Urinary bladder (tissue), 4 donors: ENCODE results near the gene THAP12. TPM values are rescaled to one million over a fixed set of nuclear protein-coding genes. Genes with fewer than 3 reads are reported as not detected.
"Not testable (repeated sequence)": the region's sequence is repeated elsewhere in the genome, so short reads cannot be mapped to it uniquely, and the experiment has no call there.

Experiments used
- DNase-seq: peaks from one replicate; pipeline ENCODE4 v3.0.0-alpha.2; 2015; ENCODE audit errors: extremely low spot score
- H3K27ac ChIP-seq: one replicate; pipeline ENCODE4 v1.5.1; 2013; ENCODE audit warnings: low read depth, mild to moderate bottlenecking, moderate library complexity
- H3K36me3 ChIP-seq: one replicate; pipeline ENCODE4 v1.6.1; 2013; ENCODE audit warnings: mild to moderate bottlenecking, moderate library complexity; ENCODE audit not compliant: insufficient read depth
- H3K4me1 ChIP-seq: one replicate; pipeline ENCODE4 v1.6.1; 2013; ENCODE audit warnings: mild to moderate bottlenecking, moderate library complexity; ENCODE audit not compliant: insufficient read depth
- H3K4me3 ChIP-seq: one replicate; pipeline ENCODE4 v1.5.1; 2013; ENCODE audit warnings: low read depth, low read length
- whole genome bisulfite sequencing: extraction: QIAGEN DNeasy Blood & Tissue Kit; methylation state at CpG from one replicate; pipeline ENCODE4 v1.1.7; 2013; 5-methylcytosine and 5-hydroxymethylcytosine counted together
- polyA plus RNA-seq: library from polyadenylated mRNA; stranded (reverse); fragments of 200-250 nt; gene quantifications from one replicate; pipeline ENCODE4 v1.2.3, GENCODE V29; 2013
- total RNA-seq: library from RNA; depleted of rRNA; stranded (reverse); fragments of >200 nt; gene quantifications from one replicate; pipeline ENCODE4 v1.2.3, GENCODE V29; 2014
- donor health status: healthy with polysubstance abuse.
- donor health status: healthy.

The THAP12 gene
- total and polyA plus RNA-seq, 2 donors = 25.0 to 85.4 TPM

DNA sequence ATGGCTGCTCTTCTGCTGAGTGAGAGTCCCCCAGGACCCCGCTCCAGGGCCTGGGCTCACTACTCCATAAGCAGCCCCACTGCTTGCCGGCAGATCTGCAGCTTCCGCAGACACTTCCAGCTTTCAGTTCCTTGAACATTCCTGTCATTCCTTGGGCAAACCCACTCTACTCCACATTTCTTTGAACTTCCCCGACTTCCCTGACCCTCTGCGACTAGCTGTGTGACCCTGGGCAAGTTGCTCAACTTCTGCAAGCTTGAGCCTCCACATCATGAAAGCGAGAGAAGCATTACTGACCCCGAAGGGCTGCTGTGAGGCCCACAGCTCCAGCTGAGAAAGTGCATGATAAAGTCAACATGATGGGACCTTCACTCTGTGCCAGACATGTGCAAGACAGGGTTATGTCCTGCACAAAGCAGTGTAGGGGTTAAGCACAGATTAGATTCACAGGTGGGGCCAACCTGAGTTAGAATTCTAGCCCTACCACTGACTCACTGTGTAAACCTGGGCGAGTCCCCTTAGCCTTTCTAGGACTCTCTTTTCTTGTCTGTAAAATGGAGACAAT lies 51.8 kb downstream of the THAP12 start:
- WGBS = 66% methylated on average over 8 of the region's 8 CpGs
- no peaks in the 10 kb centered on the region for H3K36me3 ChIP-seq
- no peak for DNase-seq
- H3K4me3 ChIP-seq = no peak overlapping the region
- H3K4me1 ChIP-seq = no peaks in the 10 kb centered on the region
- no peak overlapping the region for H3K27ac ChIP-seq

DNA sequence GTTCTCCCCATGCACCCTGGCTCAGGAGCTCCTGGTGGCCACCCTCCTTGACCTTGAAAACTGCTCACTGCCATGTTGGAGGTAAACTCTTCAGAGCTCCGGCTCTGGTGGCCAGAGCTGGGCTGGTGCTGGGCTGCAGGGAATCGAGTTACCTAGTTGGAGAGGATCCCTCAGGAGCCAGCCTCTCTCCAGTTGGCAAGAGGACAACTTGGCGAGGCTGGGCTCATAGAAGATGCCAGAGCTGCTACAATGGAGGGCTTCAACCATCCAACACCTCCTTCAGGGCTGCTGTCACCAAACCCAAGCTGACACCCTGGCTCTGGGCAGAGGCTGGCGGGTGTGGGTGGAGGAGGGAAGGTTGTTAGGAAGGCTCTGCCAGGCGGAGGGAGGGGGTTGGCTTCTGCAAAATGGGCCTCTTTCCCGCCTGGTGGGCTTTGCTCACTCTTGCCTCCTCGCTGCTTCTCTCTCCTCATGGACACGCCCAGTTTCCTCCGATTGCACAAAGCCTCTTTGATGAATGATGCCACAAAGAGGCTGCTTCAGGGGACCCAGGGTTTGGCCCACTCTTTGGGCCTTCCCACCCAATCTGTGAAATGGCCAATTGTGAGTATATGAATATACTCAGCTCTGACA lies 53.1 kb downstream of the THAP12 start:
- 94% methylated on average over 9 of the region's 9 CpGs for WGBS
- DNase-seq = no peak
- Histone ChIP-seq H3K4me1 (no peaks in the 10 kb centered on the region), H3K36me3 (no peaks in the 10 kb centered on the region), H3K27ac (no peak overlapping the region), H3K4me3 (no peak overlapping the region)

DNA sequence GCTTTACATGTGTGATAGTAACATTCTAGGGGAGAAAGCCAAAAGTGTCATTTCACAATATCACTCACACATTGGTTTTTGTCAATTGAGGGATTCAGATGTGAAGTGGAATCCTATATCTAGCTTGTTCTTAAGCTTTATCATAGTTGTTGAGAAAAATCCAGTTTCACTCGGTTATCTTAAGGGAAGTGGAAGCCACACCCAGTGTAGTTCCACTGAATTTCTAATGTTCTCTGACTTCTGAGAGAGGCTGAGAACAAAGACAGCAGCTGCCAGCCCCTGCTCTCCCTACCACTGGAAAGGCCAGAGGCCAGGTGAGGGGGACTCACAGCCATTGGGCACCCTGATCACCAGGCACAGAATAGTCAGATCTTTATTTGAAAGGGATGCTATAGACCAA lies 53.7 kb downstream of the THAP12 start:
- Histone ChIP-seq H3K27ac (no peak overlapping the region), H3K36me3 (no peaks in the 10 kb centered on the region), H3K4me3 (no peak overlapping the region), H3K4me1 (no peaks in the 10 kb centered on the region)
- 57% methylated on average over 1 of the region's 1 CpG for WGBS
- DNase-seq = no peak

DNA sequence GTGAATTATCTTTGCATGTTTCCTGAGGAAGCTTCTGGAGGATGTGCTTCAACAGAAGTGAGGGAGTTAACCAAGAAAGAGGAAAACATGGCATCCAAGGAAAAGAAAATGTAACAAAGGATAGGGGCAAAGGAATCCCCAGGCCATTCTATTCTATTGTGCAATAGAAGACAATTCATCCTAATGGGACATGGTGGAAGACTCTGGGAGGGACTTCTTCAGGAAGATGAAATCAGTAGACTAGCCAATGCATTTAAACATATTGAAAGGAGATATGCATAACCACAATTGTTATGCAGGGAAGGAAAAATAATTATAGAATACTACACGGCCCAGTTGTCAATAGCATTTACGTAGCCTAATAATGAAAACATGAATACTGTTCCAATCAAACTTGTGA lies 55.7 kb downstream of the THAP12 start:
- H3K36me3 ChIP-seq = no peaks in the 10 kb centered on the region
- no peak for DNase-seq
- no peaks in the 10 kb centered on the region for H3K4me1 ChIP-seq
- no peak overlapping the region for H3K27ac ChIP-seq
- 95% methylated on average over 2 of the region's 2 CpGs for WGBS
- no peak overlapping the region for H3K4me3 ChIP-seq

DNA sequence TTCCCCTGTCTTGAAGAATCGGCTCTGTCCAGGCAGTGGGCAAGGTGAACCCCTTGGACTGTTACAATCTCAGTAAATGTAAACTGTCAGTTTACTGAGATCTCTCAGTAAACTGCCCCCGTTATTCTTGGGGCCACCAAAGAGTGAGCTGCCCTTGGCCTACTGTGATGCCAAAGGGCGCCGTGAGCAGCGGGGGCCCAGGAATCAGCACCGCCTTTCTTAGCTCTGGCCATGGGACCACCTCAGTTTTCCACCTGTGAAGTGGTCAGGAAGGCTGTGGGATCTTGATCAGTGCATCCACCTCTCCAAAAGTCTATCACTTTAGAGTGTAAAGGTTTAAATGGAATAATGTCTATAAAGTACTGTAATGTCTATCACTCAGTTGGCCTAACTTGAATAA lies 57.1 kb downstream of the THAP12 start:
- no peak for DNase-seq
- Histone ChIP-seq H3K36me3 (no peaks in the 10 kb centered on the region), H3K4me3 (no peak overlapping the region), H3K4me1 (no peaks in the 10 kb centered on the region), H3K27ac (no peak overlapping the region)
- WGBS = 94% methylated on average over 6 of the region's 6 CpGs

DNA sequence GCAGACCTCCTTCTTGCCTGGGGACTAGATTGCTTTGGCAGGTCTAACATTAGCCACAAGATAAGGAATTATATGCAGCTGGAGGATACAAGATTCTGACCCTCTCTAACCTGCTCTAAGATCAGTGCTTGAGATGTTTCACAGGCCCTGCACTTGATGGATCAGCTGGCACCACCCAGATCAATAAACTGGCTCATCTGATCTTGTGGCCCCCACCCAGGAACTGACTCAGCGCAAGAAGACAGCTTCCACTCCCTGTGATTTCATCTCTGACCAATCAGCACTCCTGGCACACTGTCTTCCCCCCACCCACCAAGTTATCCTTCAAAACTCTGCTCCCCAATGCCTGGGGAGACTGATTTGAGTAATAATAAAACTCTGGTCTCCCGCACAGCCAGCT lies 57.6 kb downstream of the THAP12 start:
- H3K36me3 ChIP-seq, H3K4me3 ChIP-seq, H3K4me1 ChIP-seq, H3K27ac ChIP-seq, DNase-seq: not testable (repeated sequence)
- WGBS = 91% methylated on average over 2 of the region's 2 CpGs

DNA sequence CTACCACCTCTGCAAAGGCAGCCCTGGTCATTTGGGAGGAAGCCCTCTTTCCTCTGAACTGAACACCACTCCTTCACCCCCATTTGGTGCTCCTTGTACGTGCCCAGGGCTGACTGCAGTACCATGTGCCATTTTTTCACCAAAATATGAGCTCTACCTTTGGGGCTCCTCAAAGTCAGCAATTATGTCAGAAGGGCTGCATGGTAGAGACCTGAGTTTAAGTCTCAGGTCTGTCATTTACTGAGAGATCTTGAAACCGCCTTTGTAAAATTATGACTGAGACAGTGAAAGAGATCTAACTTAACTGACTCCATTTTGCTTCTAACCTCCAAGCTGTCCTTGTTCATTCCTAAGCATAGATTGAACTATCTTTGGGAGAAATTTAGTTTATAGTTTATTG lies 58.0 kb downstream of the THAP12 start:
- Histone ChIP-seq H3K36me3 (no peaks in the 10 kb centered on the region), H3K4me3 (no peak overlapping the region), H3K27ac (no peak overlapping the region), H3K4me1 (no peaks in the 10 kb centered on the region)
- WGBS = 93% methylated on average over 2 of the region's 2 CpGs
- no peak for DNase-seq

DNA sequence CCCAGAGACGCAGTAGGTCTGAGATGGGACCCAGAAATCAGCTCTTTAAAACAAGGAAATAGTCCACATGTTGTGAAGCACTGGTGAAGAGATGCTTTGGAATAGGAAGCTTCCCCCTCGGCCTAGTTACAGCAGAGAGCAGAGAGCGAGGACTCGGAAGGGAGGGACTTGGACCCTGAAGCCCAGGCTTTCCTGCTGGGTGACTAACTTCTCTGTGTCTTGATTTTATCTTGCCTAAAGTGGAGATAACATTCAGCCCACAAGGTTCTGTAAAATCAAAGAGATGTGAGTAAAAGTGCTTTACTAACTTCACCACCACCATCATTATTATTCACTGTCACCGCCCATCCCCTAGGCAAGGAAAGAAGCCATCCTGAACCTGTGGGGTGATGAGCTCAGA lies 58.4 kb downstream of the THAP12 start:
- 67% methylated on average over 5 of the region's 5 CpGs for WGBS
- Histone ChIP-seq H3K4me3 (no peak overlapping the region), H3K27ac (no peak overlapping the region), H3K36me3 (no peaks in the 10 kb centered on the region), H3K4me1 (no peaks in the 10 kb centered on the region)
- no peak for DNase-seq

DNA sequence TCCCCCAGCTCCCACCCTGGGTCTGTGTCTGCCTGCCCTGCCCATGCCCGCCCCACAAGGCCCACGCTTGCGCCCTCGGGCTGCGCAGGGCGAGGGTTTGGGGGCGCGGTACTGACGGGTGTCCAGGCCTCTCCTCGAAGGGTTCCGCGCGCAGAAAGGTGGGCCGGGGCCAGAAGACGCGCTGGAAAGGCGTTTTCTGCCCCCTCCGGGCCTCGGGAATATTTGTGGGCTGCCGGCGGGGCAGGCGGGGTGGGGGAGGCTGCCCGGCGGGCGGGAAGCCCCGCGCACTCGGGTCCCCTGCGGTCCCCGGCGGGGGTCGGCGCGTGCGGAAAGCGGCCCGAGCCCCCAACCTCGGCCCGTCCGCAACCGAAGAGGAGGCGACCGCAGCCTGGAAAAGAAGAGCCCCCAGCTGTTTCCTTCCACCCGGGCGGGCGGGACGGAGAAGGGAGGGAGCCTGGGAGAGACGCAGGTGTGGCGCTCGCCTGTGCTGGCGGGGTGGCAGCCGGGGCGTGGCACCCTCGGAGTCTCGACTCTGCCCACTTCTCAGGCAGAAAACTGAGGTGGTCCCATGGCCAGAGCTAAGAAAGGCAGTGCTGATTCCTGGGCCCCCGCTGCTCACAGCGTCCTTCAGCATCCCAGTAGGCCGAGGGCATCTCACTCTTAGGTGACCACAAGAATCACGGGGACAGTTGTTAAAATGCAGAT lies 59.0 kb downstream of the THAP12 start:
- H3K4me1 ChIP-seq = no peaks in the 10 kb centered on the region
- 12% methylated on average over 59 of the region's 59 CpGs for WGBS
- DNase-seq = no peak
- H3K27ac ChIP-seq = no peak overlapping the region
- no peak overlapping the region for H3K4me3 ChIP-seq
- H3K36me3 ChIP-seq = no peaks in the 10 kb centered on the region

DNA sequence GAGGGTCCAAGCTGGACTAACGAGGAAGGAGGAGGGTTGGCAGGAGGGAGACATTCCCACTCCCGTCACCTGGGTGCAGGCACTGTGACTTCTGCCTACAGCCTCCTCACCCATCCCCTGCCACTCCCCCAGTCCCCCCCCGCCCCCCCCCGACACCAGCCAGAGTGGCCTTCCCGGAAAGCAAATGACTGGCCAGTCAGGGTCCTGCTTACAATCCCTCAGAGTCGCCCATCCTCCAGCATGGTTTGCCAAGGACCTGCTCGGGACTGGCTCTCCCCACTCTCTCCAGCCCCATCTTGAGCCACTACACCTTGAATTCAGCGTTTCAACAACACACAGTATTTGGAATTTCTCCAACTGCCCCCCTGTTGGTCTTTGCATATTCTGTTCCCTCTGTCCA lies 59.6 kb downstream of the THAP12 start:
- no peak for DNase-seq
- Histone ChIP-seq H3K4me1 (no peaks in the 10 kb centered on the region), H3K27ac (no peak overlapping the region), H3K4me3 (no peak overlapping the region), H3K36me3 (no peaks in the 10 kb centered on the region)
- WGBS = 53% methylated on average over 8 of the region's 8 CpGs

DNA sequence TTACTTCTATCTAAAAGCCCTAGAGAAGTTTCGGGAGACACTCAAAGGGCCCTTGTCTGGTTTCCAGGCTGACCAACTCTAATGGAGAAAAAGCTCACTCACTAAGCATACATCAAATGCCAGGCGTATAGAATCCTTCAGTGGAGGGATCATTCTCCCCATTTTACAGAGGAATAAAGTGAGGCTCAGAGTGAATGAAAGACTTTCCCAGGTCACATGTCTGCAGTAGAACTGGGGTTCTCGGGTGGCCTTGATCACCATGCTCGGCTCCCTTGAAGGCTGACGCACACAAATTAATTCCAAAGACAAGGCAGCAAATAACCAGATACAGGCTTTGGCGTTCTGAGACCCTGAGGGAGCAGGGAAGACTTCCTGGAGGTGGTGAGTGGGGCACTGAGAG lies 60.0 kb downstream of the THAP12 start:
- Histone ChIP-seq H3K27ac (no peak overlapping the region), H3K4me3 (no peak overlapping the region), H3K4me1 (no peaks in the 10 kb centered on the region), H3K36me3 (no peaks in the 10 kb centered on the region)
- DNase-seq = no peak
- WGBS = 89% methylated on average over 6 of the region's 6 CpGs

DNA sequence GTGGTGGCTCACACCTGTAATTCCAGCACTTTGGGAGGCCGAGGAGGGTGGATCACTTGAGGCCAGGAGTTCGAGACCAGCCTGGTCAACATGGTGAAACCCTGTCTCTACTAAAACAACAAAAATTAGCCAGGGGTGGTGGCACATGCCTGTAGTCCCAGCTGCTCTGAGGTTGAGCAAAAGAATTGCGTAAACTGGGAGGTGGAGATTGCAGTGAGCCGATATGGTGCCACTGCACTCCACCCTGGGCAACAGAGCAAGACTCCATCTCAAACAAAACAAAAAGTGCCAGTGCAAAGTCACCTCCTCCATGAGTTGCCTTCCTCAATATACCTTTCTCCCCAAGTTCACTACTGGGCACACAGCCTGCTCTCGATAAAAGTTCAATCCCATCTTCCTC lies 61.1 kb downstream of the THAP12 start:
- H3K4me3 ChIP-seq = not testable (repeated sequence)
- WGBS = 91% methylated on average over 5 of the region's 5 CpGs

DNA sequence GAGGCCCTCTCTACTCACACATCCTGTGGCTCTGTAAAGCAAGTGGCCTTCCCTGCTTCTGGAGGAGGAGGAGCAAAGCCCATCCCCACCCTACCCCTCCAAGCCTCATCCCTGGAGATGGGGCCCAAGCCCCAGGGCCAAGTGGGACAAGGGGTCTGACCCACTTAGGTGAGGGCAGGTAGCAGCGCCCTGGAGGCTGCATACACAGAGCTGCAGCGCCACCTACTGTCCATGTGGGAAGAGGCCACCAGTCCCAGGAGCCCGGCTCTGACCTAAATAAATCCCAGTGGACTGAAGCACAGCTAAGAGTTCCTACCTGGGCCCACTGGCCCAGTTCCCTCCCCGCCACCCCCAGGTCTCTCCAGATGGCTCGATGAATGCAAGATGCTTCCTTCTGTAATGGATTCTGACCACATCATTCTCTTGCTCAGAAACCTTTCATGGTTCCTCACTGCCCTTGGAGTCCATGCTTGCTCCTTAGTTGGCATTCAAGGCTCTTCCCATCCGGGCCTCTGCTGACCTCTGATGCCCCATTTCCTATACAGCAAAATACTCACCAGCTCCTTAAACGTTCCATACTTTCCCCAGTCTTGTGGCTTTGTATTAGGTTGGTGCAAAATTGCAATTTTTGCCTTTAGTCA lies 62.1 kb downstream of the THAP12 start:
- WGBS = 7% methylated on average over 7 of the region's 7 CpGs

More for the DNA sequence above, 61.1 kb downstream of the THAP12 start:
- H3K4me1 ChIP-seq, DNase-seq, H3K36me3 ChIP-seq, H3K27ac ChIP-seq: not testable (repeated sequence)

DNA sequence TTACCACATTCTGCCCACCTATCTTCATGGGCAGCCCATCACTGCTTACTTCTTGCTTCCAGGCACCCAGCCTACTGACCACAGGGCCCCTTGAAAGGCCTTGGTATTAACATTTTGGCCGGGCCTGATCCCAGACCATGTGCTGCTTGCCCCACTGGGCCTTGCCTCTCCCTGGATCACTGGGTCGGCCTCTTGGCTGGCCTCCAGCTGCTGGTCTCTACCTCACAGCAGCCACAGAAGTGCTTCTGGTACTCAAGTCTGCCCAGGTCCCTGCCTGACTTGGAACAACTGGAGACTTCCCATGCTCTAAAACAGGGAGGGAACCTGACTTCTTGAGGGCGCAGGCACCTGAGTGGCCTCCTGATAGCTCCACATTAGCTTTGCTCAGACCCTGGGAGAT lies 63.6 kb downstream of the THAP12 start:
- Histone ChIP-seq H3K4me1 (no peaks in the 10 kb centered on the region), H3K27ac (no peak overlapping the region), H3K4me3 (no peak overlapping the region), H3K36me3 (no peaks in the 10 kb centered on the region)
- WGBS = 80% methylated on average over 3 of the region's 3 CpGs
- DNase-seq = no peak

More for the DNA sequence above, 62.1 kb downstream of the THAP12 start:
- no peak overlapping the region for H3K27ac ChIP-seq
- no peak overlapping the region for H3K4me3 ChIP-seq
- no peaks in the 10 kb centered on the region for H3K4me1 ChIP-seq
- no peak for DNase-seq
- H3K36me3 ChIP-seq = no peaks in the 10 kb centered on the region
